Measurements from ENCODE around the gene MED15. TPM values are rescaled to one million over a fixed set of nuclear protein-coding genes. Genes with fewer than 3 reads are reported as not detected.

MED15 gene
- total and polyA plus RNA-seq, 10 of the 15 experiments (the other 5 are each of a cell fraction or from before 2014, with no cell fraction given) = 1.4 to 75.2 (median 26.9) TPM

GRCh38 chr22:20491346-20491745 is 16.1 kb upstream of the MED15 start (continued):
- TF ChIP-seq CUX1 (IDR thresholded peaks at IDR 0.05; ENCODE audit: insufficient replicate concordance, low read depth, low read length) = no peak
- TF ChIP-seq KAT2A (conservative IDR thresholded peaks at IDR 0.05; ENCODE audit: control insufficient read depth, low read depth, low read length) = no peak
- no peak for TF ChIP-seq YBX1 (IDR thresholded peaks at IDR 0.05)
- TF ChIP-seq ZNF384 (IDR thresholded peaks at IDR 0.05; ENCODE audit: borderline replicate concordance, low read depth, low read length) = no peak
- no peak for TF ChIP-seq KDM1A (IDR thresholded peaks at IDR 0.05; ENCODE audit: borderline replicate concordance)
- no peak for TF ChIP-seq FOXK2 (IDR thresholded peaks at IDR 0.05)
- no peak for TF ChIP-seq ASH2L (IDR thresholded peaks at IDR 0.05; ENCODE audit: borderline replicate concordance, low read depth)
- TF ChIP-seq FOXM1 (IDR thresholded peaks at IDR 0.05; ENCODE audit: low read depth, low read length) = no peak
- no peak for TF ChIP-seq DPF2 (IDR thresholded peaks at IDR 0.05)

Measured in GM12878 (cell line).